C1 segment of cervical spinal cord (tissue), 14 donors: ENCODE results near the gene GLUD1.
"Not testable (repeated sequence)": the region's sequence is repeated elsewhere in the genome, so short reads cannot be mapped to it uniquely, and the experiment has no call there.

Experiments
- DNase-seq, 14 donors: peaks; one replicate each; lab custom pipeline; 2025; lab: John Stamatoyannopoulos, UW

Gene GLUD1

GRCh38 chr10:87094373-87095235 is at the start of gene GLUD1, which contains the start of gene SHLD2:
TSS of gene GLUD1 (minus strand) at chr10:87094843. CDS start at chr10:87094769, 74 bp downstream.
TSS of gene SHLD2 (plus strand) at chr10:87095206. CDS start at chr10:87151355, 56,149 bp downstream.
- peak in 13 of 14 donors; percentile 76 to 97 (median 90) for DNase-seq

- not testable (repeated sequence) for DNase-seq
These were observed 48.4 kb upstream of the GLUD1 start for GRCh38 chr10:87143109-87143418.

- not testable (repeated sequence) for DNase-seq
These were observed 47.8 kb upstream of the GLUD1 start for GRCh38 chr10:87142230-87143108.

DNA sequence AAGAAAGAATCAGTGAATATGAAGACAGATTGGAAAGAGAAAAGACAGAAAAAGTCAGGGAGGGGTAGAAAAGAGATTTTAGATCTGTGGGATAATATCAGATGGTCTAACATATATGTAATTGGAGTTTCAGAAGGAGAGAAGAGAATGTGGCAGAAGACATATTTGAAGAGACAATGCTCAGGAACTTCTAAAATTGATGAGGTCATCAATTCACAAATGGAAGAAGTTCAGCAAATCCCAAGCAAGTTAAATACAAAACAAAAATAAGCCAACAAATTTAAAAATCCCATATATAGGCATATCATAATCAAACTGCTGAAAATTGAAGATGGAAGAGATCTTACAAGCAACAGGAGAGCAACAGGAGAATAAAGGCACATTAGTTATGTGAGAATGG is 42.8 kb upstream of the GLUD1 start:
- DNase-seq = not testable (repeated sequence)

DNA sequence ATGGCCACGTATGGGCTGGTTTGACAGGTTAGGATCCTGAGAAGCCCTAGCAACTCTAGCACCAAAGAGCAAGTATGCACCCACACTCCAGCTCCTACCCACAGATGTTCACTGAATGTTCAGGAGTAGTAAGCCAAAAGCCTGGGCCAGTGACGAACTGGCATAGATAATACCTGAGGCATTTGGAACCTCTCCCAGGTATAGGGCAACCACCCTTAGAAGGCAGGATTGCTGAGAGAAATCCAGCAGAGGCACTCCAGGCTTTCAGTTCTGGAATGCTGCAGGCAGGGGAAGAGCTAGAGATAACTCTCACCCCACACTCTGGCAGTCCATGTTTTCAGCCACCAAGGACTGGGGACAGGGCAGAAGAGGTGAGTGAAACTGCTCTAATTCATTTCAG is 39.8 kb upstream of the GLUD1 start:
- not testable (repeated sequence) for DNase-seq

- not testable (repeated sequence) for DNase-seq
These were observed 39.3 kb upstream of the GLUD1 start for GRCh38 chr10:87133936-87134335.

GRCh38 chr10:87132176-87132575 is 37.5 kb upstream of the GLUD1 start:
- DNase-seq = not testable (repeated sequence)

DNA sequence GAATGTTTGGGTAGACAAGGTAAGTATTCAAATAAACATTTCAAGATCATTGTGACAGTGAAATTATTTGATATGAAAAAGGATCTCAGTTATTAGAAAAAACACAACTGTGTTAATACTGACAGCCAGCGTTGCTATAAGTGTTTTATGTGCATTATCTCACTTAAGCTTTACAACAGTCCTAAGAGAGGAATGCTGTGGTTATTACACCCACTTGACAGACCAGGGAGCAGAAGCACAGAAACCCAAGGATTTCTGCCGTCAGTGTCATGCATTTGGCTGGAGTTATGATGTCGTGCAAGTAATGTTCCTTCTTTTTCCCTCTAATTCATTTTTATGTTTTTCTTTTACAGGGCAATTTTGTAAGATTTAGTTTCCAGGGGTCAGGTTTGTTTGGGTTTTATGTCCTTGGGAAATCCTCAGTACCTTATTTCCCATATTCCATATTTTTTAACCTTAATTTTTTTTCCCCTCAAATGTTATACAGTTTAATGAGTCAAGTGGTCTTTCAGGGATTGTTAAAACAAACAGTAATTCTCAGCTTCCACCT is 33.0 kb upstream of the GLUD1 start:
- DNase-seq = not testable (repeated sequence)

- DNase-seq = not testable (repeated sequence)
These were observed 32.4 kb upstream of the GLUD1 start for GRCh38 chr10:87127048-87127447.

- DNase-seq = not testable (repeated sequence)
These were observed 28.7 kb upstream of the GLUD1 start for GRCh38 chr10:87123351-87123750.

DNA sequence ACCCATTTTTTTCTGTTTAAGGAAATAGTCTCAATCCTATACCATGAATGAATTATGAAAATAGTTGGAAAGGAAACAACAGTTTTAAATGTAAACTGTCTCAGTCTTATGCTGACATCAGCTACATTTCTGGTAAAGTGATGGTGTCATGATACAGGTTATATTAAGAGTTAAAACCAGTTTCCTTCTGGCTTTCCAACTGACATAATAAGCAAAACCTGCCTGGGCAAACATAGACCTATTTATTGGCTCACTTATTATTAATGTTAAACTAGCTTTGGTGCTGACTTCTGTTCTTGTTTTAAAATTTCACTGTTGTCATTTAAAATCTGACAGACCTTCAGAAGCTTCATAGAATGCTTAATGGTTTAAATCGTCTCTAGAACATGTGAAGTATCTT is 24.4 kb upstream of the GLUD1 start:
- not testable (repeated sequence) for DNase-seq

GRCh38 chr10:87118122-87118521 is 23.5 kb upstream of the GLUD1 start:
- not testable (repeated sequence) for DNase-seq

DNA sequence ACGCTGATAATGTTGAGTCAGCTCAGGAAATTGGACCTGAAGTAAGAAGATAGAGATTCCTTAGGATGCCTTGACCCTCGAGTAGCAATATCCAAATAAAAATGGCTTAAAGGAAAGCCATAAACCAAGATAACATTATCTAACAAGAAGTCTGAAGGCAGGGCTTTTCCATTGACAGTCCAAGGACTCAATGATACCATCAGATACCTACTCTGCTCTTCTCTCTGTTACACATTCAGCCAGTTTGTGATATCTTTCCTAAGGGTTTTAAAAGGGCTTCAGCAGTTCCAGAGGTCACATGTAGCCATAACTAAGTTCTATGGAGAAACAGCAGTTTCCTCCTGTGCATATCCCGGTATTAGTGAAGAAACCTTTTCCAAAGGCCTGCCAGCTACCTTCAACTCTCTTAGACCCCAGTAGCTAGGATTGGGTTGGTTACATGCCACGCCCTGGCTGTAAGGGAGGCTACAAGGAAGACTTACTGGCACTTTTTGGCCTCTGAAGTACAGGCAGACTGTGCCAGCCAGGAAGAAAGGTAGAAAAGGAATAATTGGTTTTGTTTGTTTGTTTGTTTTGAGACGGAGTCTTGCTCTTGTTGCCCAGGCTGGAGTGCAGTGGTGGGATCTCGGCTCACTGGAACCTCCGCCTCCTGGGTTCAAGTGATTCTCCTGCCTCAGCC is 10.9 kb upstream of the GLUD1 start:
- no peak for DNase-seq

- not testable (repeated sequence) for DNase-seq
These were observed 10.1 kb upstream of the GLUD1 start for GRCh38 chr10:87104727-87105126.

- DNase-seq = no peak
These were observed 7.4 kb upstream of the GLUD1 start for GRCh38 chr10:87101996-87102395.

GRCh38 chr10:87095236-87095945 is 748 bp upstream of the GLUD1 start:
- DNase-seq = peak in 13 of 14 donors; percentile 18 to 93 (median 85)

DNA sequence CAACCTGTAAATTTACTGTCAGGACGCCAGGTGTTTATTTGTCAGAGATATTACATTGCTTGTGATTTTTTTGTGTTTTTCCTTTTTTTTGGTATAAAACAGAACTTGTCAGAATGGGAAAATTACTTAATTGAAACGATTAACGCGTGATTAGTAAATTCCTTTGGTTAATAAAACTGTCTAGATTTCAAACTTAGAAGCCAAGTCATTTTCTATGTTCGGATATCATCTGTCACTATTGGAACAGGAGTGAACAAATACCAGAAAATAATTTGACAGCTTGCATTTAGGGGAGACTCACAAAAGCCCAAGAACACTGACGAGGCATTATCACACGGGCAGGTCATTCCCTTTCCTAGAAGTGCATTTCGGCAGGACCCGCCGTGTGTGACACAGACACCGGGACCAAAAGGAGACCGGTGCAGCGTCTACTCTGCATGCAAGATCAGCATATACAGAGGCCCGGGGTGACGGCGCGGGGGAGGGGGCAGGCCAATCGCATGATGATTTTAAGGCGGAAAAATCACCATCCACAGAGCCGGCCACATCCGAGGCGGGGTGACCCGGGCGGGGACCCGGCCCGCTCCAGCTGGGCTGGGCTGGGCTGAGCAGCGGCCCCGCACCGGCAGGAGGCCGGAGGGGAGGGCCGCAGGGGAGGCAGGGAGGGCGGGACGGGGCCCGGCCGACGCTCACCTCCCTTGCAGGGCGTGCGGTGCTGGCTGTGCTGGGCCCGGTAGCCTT is 841 bp downstream of the GLUD1 start:
- DNase-seq = peak in 13 of 14 donors; percentile 7 to 64 (median 35)

DNA sequence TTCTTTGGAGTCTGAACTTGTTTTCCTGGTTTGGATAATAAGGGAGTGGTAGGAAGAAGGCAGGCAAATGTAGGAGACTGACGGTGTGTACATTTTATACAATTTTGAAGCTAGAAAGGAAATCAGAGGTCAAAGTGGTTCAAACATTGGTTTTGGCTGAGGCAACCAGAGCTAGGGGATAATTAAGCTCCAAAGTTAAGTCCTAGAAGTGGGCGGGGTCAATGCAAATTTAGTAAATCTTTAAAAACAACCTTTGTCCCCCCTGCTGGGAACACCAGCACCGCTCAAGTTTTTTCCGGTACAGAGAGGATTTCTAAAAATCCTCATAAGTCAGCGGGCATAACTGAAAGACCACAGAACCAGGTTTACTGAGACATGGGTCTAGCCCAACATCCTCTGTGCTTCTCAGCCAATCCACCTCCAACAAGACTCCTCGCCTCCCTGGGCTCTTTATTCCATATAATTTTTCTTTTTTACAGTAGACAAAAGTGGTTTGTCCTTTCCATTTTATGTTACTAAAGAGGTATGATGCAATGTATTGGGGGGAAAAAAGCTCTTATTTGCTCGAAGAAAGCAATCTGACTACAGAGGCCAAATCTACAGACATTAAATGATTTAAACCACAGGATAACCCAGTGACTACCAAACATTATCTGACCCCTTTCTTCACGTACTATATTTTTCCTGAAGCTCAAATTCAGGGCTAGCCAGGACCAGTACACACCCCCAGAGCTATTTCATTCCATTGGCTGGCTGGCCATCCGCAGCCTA is 1.6 kb downstream of the GLUD1 start:
- DNase-seq = peak in 1 of 14 donors; percentile 23

GRCh38 chr10:87092376-87092860 is 2.2 kb downstream of the GLUD1 start:
- peak in 1 of 14 donors; percentile 2 for DNase-seq
